Measurements from ENCODE around the gene ANKRD33B. TPM values are rescaled to one million over a fixed set of nuclear protein-coding genes. Genes with fewer than 3 reads are reported as not detected.

The ANKRD33B gene
- total and polyA plus RNA-seq, 2 of the 8 experiments (the other 6 are each of a cell fraction or from before 2014, with no cell fraction given): 6.9 to 20.6 TPM

DNA sequence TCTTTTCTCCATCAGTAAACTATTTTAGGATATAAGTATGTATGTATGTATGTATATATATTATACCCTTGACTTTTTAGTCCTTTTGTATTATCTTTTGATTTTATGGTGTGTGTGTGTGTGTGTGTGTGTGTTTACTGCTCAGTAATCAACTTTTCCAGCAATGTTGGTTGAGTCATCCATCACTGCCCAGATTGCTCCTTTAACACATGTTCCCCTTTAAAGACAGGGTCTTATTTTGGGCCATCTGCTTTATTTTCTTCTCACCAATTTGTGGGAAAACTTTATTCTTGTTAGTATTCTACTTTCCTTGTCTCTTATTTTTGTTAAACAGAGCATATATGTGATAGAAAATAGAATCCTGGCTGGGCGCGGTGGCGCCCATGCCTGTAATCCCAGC lies 28.1 kb downstream of the ANKRD33B start:
- H3K23ac ChIP-seq (ENCODE audit: insufficient read length): no peak overlapping the region
- H3K23me2 ChIP-seq (ENCODE audit: low read depth, low read length): no peaks in the 10 kb centered on the region
- no peaks in the 10 kb centered on the region; a peak in 1 of 4 replicates for H3K79me2 ChIP-seq (ENCODE audit: control insufficient read depth in 1 of 2, insufficient read depth in 2 of 2, low read length in 2 of 2)
- FAIRE-seq (no peak), DNase-seq (ENCODE audit: low read depth in 1 of 2, low spot score in 2 of 2) (no peak)
- H3K4ac ChIP-seq (replicated peaks; ENCODE audit: insufficient read length, low read depth, low read length): no peak overlapping the region
- H3K14ac ChIP-seq (ENCODE audit: insufficient read length): no peak overlapping the region
- no peak overlapping the region for H2BK5ac ChIP-seq (ENCODE audit: low read depth, low read length)
- H2BK120ac ChIP-seq (replicated peaks; ENCODE audit: low read depth, low read length): no peak overlapping the region
- WGBS, 2 experiments (ENCODE audit: extremely low coverage in 1 of 2, insufficient coverage in 1 of 2, insufficient read length in 1 of 2, insufficient replicate concordance in 2 of 2, low coverage in 1 of 2, low lambda C conversion rate in 2 of 2, missing lambda C conversion rate in 1 of 2): 59% methylated on average over 3 of the region's 3 CpGs; no CpG with 5 or more reads in 1 of the 2 experiments
- H3K4me2 ChIP-seq (ENCODE audit: insufficient read depth in 1 of 2, low read depth in 2 of 2, low read length in 2 of 2): no peak overlapping the region
- no peaks in the 10 kb centered on the region for H3K36me3 ChIP-seq (ENCODE audit: control insufficient read depth in 2 of 4, insufficient read depth in 4 of 4, low read length in 3 of 4)
- CTCF ChIA-PET (ENCODE audit: partially characterized antibody): interaction anchor here (1.2 to 3.9 kb wide), 8 partner anchors 11 to 140 kb away, joined by 3 to 17 read pairs (median 4); no protein-coding TSS in a partner anchor
- no peak overlapping the region for H3K9ac ChIP-seq (replicated peaks in 1 of 4; ENCODE audit: extremely low read depth in 1 of 4, low read depth in 3 of 4, low read length in 3 of 4)
- H3K79me1 ChIP-seq (ENCODE audit: low read depth, low read length): no peaks in the 10 kb centered on the region; the same call in 1 of the 2 replicates
- no peak overlapping the region for H2BK15ac ChIP-seq (ENCODE audit: low read length)
- TF ChIP-seq, protein P1, sequence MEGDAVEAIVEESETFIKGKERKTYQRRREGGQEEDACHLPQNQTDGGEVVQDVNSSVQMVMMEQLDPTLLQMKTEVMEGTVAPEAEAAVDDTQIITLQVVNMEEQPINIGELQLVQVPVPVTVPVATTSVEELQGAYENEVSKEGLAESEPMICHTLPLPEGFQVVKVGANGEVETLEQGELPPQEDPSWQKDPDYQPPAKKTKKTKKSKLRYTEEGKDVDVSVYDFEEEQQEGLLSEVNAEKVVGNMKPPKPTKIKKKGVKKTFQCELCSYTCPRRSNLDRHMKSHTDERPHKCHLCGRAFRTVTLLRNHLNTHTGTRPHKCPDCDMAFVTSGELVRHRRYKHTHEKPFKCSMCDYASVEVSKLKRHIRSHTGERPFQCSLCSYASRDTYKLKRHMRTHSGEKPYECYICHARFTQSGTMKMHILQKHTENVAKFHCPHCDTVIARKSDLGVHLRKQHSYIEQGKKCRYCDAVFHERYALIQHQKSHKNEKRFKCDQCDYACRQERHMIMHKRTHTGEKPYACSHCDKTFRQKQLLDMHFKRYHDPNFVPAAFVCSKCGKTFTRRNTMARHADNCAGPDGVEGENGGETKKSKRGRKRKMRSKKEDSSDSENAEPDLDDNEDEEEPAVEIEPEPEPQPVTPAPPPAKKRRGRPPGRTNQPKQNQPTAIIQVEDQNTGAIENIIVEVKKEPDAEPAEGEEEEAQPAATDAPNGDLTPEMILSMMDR (IDR thresholded peaks at IDR 0.05; ENCODE audit: control extremely low read depth in 1 of 3, insufficient read depth in 1 of 3, low read depth in 1 of 3, low read length in 3 of 3): no peak
- no peak overlapping the region for H2AFZ ChIP-seq (ENCODE audit: low read length)
- H2BK12ac ChIP-seq (ENCODE audit: low read depth, low read length): no peak overlapping the region
- no peak overlapping the region for H3K56ac ChIP-seq (replicated peaks; ENCODE audit: insufficient read length, low read depth, low read length)
- H3K18ac ChIP-seq (ENCODE audit: extremely low read depth, low read length): no peak overlapping the region
- no peak overlapping the region for H4K8ac ChIP-seq (ENCODE audit: extremely low read depth, insufficient read depth, low read length)
- no peak overlapping the region for H3K4me3 ChIP-seq (ENCODE audit: extremely low read depth in 1 of 4, insufficient read depth in 2 of 4, low read depth in 3 of 4, low read length in 4 of 4)
- H4K20me1 ChIP-seq (replicated peaks in 1 of 2; ENCODE audit: control insufficient read depth in 1 of 2, insufficient read depth in 2 of 2, low read length in 2 of 2): no peaks in the 10 kb centered on the region
- no peaks in the 10 kb centered on the region for H3K9me3 ChIP-seq (ENCODE audit: insufficient read depth in 2 of 2, low read depth in 1 of 2, low read length in 1 of 2)
- H2AK5ac ChIP-seq (ENCODE audit: low read depth, low read length): no peak overlapping the region
- POLR2A ChIA-PET (ENCODE audit: partially characterized antibody): no interaction called here
- no peak overlapping the region for H4K91ac ChIP-seq (replicated peaks; ENCODE audit: insufficient read length, low read length)
- no peaks in the 10 kb centered on the region for H3K27me3 ChIP-seq (replicated peaks in 1 of 4; ENCODE audit: control insufficient read depth in 3 of 4, extremely low read depth in 1 of 4, insufficient read depth in 3 of 4, low read length in 3 of 4)
- no peak overlapping the region for H4K5ac ChIP-seq (ENCODE audit: insufficient read length, low read depth, low read length)
- no peak overlapping the region for H3K27ac ChIP-seq (ENCODE audit: low read depth, low read length)
- peaks cover 4 to 14% (median 5%) of the 10 kb centered on the region in 4 experiments; a peak in 6 of 7 replicates for H3K4me1 ChIP-seq (replicated peaks in 1 of 4; ENCODE audit: control insufficient read depth in 3 of 4, insufficient read depth in 4 of 4, low read length in 3 of 4)
- H2BK20ac ChIP-seq (ENCODE audit: low read length): no peak overlapping the region
